HepG2 (cell line): ENCODE measurements around the gene REPIN1. TPM values are rescaled to one million over a fixed set of nuclear protein-coding genes. Genes with fewer than 3 reads are reported as not detected.

ENCODE experiments used
- ATAC-seq: fragments of 200-7000 bp; cut with Tn5 transposase; 3 replicates; pipeline ENCODE4 v1.9.1; 2020; ENCODE audit warnings: mild to moderate bottlenecking, moderate library complexity
- BruUV-seq: library from RNA; stranded (reverse); fragments of 400-500 nt; replicated peaks from 2 replicates; lab custom pipeline; 2021; lab: Mats Ljungman, UMichigan
- CTCF ChIA-PET: fragments of 300-600 bp; formaldehyde crosslinking; extraction: SDS; loops from one replicate; lab custom pipeline; 2021; ENCODE audit warnings: low total read pairs, inconsistent platforms, low intra/inter-chr PET ratio; lab: Yijun Ruan, JAX
- POLR2A ChIA-PET: fragments of 350-600 bp; sonication (Branson Sonifier 250); formaldehyde crosslinking; loops from one replicate; lab custom pipeline; 2020; ENCODE audit warnings: antibody characterized with exemption, inconsistent platforms; lab: Yijun Ruan, JAX
- DNase-seq: peaks from one replicate; pipeline ENCODE4 v3.0.0-alpha.2; 2015; ENCODE audit warnings: low spot score
- FAIRE-seq: peaks from 3 replicates; lab custom pipeline; 2011; peaks lifted over from hg19 to GRCh38; lab: Jason Lieb, UNC
- H2AFZ ChIP-seq: one replicate; pipeline ENCODE4 v1.6.1; 2011; ENCODE audit warnings: low read length, inconsistent platforms
- H3K27ac ChIP-seq: fragments of 300-600 bp; 3 replicates; pipeline ENCODE4 v1.8.0; 2011; ENCODE audit warnings: mixed run types, mild to moderate bottlenecking, mixed read lengths, low read length, inconsistent platforms; ENCODE audit not compliant: insufficient read depth; ENCODE audit errors: extremely low read length
- H3K27me3 ChIP-seq, 2 experiments: fragments of 200-600 bp in 1 of 2; 2 replicates in 1 of 2; 3 replicates in 1 of 2; pipeline versions ENCODE4 v1.6.0 to v1.8.0; 2011; ENCODE audit warnings: low read length in 2 of 2, mild to moderate bottlenecking in 2 of 2, moderate library complexity in 2 of 2, inconsistent platforms in 1 of 2; ENCODE audit not compliant: insufficient read depth in 2 of 2, control insufficient read depth in 1 of 2
- H3K36me3 ChIP-seq, 2 experiments: fragments of 200-600 bp in 1 of 2; replicated peaks in 1 of 2; 2 replicates in 1 of 2; 3 replicates in 1 of 2; pipeline versions ENCODE4 v1.5.1 to v1.8.0; 2011; ENCODE audit warnings: low read length in 2 of 2, inconsistent platforms in 1 of 2; ENCODE audit not compliant: insufficient read depth in 2 of 2, control insufficient read depth in 1 of 2
- H3K4me1 ChIP-seq: 2 replicates; pipeline ENCODE4 v1.5.1; 2012; ENCODE audit warnings: low read length, inconsistent platforms; ENCODE audit not compliant: insufficient read depth
- H3K4me2 ChIP-seq: 2 replicates; pipeline ENCODE4 v1.6.0; 2011; ENCODE audit warnings: low read depth, low read length, inconsistent platforms
- H3K4me3 ChIP-seq, 3 experiments: fragments of 200-600 bp in 1 of 3; sonication (generic), shearing (Covaris generic) in 1 of 3; replicated peaks in 1 of 3; 2 replicates each; pipeline ENCODE4 v1.5.1; 2011 to 2016; ENCODE audit warnings: low read length in 3 of 3, inconsistent platforms in 2 of 3, low read depth in 2 of 3, mild to moderate bottlenecking in 2 of 3, control low read depth in 1 of 3, mixed read lengths in 1 of 3; ENCODE audit not compliant: insufficient read depth in 1 of 3
- H3K79me2 ChIP-seq: one replicate; pipeline ENCODE4 v1.6.1; 2011; ENCODE audit warnings: low read length, inconsistent platforms; ENCODE audit not compliant: insufficient read depth
- H3K9ac ChIP-seq: 2 replicates; pipeline ENCODE4 v1.6.0; 2011; ENCODE audit warnings: mild to moderate bottlenecking, low read depth, low read length, inconsistent platforms; ENCODE audit not compliant: insufficient read depth
- H3K9me3 ChIP-seq: 2 replicates; pipeline ENCODE4 v1.5.1; 2012; ENCODE audit warnings: mild to moderate bottlenecking, low read length
- H4K20me1 ChIP-seq: 2 replicates; pipeline ENCODE4 v1.6.0; 2011; ENCODE audit warnings: inconsistent platforms, mild to moderate bottlenecking, low read length, moderate library complexity; ENCODE audit not compliant: insufficient read depth
- DMAP1 ChIP-seq: IDR thresholded peaks from 2 replicates; pipeline ENCODE4 v1.6.1; 2016
- FOXC1 ChIP-seq: sonication (generic); formaldehyde crosslinking; IDR thresholded peaks from 2 replicates; pipeline ENCODE4 v1.8.0; 2022; ENCODE audit warnings: mild to moderate bottlenecking, missing genetic modification reagents, borderline replicate concordance
- POGK ChIP-seq: sonication (generic); formaldehyde crosslinking; conservative IDR thresholded peaks from 2 replicates; pipeline ENCODE4 v1.8.0; 2022; ENCODE audit warnings: mild to moderate bottlenecking, moderate library complexity, missing genetic modification reagents
- RARG ChIP-seq: sonication (generic); formaldehyde crosslinking; IDR thresholded peaks from 2 replicates; pipeline ENCODE4 v1.4.0; 2020; ENCODE audit warnings: low read depth, mild to moderate bottlenecking, missing genetic modification reagents
- TFDP1 ChIP-seq: IDR thresholded peaks from 2 replicates; pipeline ENCODE4 v1.6.1; 2016; ENCODE audit warnings: missing compliant biosample characterization, missing genetic modification reagents, borderline replicate concordance
- THAP7 ChIP-seq: sonication (generic); formaldehyde crosslinking; IDR thresholded peaks from 2 replicates; pipeline ENCODE4 v1.8.1; 2023; ENCODE audit warnings: mild to moderate bottlenecking, missing genetic modification reagents
- WGBS: methylation state at CpG from one replicate; pipeline ENCODE4 v1.1.6; 2017; ENCODE audit warnings: low lambda C conversion rate; 5-methylcytosine and 5-hydroxymethylcytosine counted together
- in situ Hi-C: cut with HindIII; loops from 2 replicates; pipeline ENCODE4 v1.10.0; 2017; ENCODE audit warnings: low pct_unique_long_range_greater_than_20kb; ENCODE audit not compliant: extremely low pct_ligation_motif_present
- intact Hi-C: fragments of 100-400 bp; cut with micrococcal nuclease; formaldehyde crosslinking; loops from one replicate; pipeline ENCODE4 v1.10.0; 2022; ENCODE audit not compliant: unreplicated experiment
- polyA plus RNA-seq, 8 experiments: library from polyadenylated mRNA; depleted of rRNA in 3 of 8; stranded (reverse) in 7 of 8; unstranded in 1 of 8; fragments of >200 nt; fragmentation: Illumina TruSeq in 4 of 8; extraction: Trizol in 4 of 8; gene quantifications; 2 replicates each; pipeline versions ENCODE4 v1.2.1 to v1.2.3, GENCODE V29; 2011 to 2016; ENCODE audit warnings: low read depth in 4 of 8, missing spikeins in 1 of 8, mixed read lengths in 1 of 8; ENCODE audit not compliant: insufficient read depth in 1 of 8
- total RNA-seq, 5 experiments: library from RNA; depleted of rRNA; stranded (reverse); fragments of >200 nt; fragmentation: Illumina TruSeq; extraction: Trizol; gene quantifications; 2 replicates each; pipeline ENCODE4 v1.2.3, GENCODE V29; 2016; ENCODE audit warnings: low read depth in 1 of 5

REPIN1 gene
- total and polyA plus RNA-seq, 2 of the 13 experiments (the other 11 are each of a cell fraction or from before 2014, with no cell fraction given), result 69.9 to 108 TPM

GRCh38 chr7:150396426-150396825 lies 27.8 kb downstream of the REPIN1 start:
- no peaks in the 10 kb centered on the region for H3K79me2 ChIP-seq
- no peaks in the 10 kb centered on the region for H3K9me3 ChIP-seq
- POLR2A ChIA-PET, result no interaction called here
- no TSS peak for BruUV-seq
- TF ChIP-seq POGK (CRISPR knock-in tag) (no peak), RARG (CRISPR knock-in tag) (no peak), THAP7 (CRISPR knock-in tag) (no peak), TFDP1 (CRISPR knock-in tag) (no peak), DMAP1 (CRISPR knock-in tag) (no peak), FOXC1 (CRISPR knock-in tag) (no peak)
- TF ChIP-seq, all 625 proteins: peak for 0
- H3K9ac ChIP-seq, result no peak overlapping the region
- intact Hi-C loops (no loop called here), in situ Hi-C loops (no loop called here)
- no peak overlapping the region for H3K27ac ChIP-seq
- H2AFZ ChIP-seq, result no peak overlapping the region
- no peaks in the 10 kb centered on the region for H3K27me3 ChIP-seq
- H3K4me1 ChIP-seq, result peaks cover 19% of the 10 kb centered on the region
- peaks cover 2 to 15% of the 10 kb centered on the region in 2 experiments; a peak in 2 of 5 replicates for H3K36me3 ChIP-seq
- 98% methylated on average over 14 of the region's 20 CpGs for WGBS
- ATAC-seq, result no peak
- H4K20me1 ChIP-seq, result no peaks in the 10 kb centered on the region
- H3K4me3 ChIP-seq, result no peak overlapping the region
- FAIRE-seq, result no peak
- H3K4me2 ChIP-seq, result no peak overlapping the region
- CTCF ChIA-PET, result no interaction called here
- no peak for DNase-seq
